Inflammatory macrophage treated with lipopolysaccharide for 1 hour (primary cell): ENCODE data around the gene N4BP2L2.

Source experiments
- DNase-seq, 2 donors: peaks; one replicate each; pipeline ENCODE4 v3.0.0-alpha.2; 2020 to 2022

Gene N4BP2L2

DNA sequence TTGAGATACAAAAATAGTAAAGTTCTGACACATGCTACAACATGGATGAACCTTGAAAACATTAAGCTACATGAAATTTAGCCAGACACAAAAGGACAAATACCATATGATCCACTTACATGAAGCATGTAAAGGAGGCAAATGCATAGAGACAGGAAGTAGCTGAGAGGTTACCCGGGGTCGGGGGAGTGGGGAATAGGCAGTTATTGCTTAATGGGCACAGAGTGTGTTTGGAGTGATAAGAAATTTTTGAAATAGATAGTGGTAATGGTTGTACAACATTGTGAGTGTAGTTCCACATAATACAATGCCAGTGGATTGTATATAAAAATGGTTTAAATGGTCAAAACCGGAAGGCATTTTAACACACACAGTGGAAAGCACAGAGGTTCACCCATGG is 115.0 kb downstream of the N4BP2L2 start:
- DNase-seq = no peak

GRCh38 chr13:32419862-32420261 is 118.7 kb downstream of the N4BP2L2 start:
- no peak for DNase-seq

DNA sequence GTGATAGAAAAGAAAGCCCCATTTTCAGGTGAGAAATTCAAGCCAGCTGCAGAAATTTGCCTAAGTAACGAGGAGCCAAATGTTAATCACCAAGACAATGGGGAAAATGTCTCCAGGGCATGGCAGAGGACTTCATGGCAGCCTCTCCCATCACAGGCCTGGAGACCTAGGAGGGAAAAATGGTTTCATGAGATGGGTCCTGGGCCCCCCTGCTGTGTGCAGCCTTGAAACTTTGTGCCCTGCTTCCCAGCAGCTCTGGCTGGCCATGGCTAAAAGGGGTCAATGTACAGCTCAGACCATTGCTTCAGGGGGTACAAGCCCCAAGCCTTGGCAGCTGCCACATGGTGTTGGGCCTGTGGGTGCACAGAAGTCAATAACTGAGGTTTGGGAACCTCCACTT is 120.6 kb downstream of the N4BP2L2 start:
- no peak for DNase-seq

DNA sequence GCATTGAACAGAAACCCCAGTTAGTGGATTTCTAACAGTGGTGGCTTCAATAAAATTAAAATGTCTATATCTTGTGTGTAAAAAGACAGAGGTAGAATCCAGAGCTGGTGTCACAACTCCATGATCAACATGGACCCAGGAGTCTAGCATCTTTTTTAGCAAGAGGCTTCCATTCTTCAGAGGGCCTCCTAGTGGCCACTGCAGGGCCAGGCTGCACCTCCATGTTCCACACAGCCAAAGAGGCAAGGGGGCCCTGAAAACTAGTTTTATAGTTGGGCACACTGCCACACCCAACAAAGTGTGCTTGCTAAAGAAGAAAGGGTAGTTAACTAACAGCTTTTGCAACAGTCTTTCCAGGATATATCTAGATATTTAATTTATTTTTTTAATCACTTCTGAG is 123.6 kb downstream of the N4BP2L2 start:
- no peak for DNase-seq

DNA sequence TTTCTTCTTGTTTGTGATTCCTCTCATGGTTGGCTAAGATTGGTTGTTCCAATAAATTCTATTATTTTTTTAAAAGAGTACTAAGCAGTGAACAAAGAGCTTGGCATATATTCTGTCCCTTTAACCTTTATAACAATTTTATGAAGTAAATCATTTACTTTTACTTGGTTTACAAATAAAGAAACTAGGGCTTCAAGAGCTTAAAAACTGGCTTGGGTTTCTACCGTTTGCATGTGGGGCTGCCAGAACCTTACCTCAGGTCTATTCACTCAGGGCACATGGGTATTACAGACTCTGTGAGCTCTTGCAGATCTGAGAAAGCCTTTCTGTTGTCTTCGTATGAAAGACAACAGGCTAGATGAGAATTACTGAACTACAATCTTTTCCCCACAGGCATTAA is 124.0 kb downstream of the N4BP2L2 start:
- no peak for DNase-seq

GRCh38 chr13:32413284-32413683 is 125.3 kb downstream of the N4BP2L2 start:
- DNase-seq = no peak

DNA sequence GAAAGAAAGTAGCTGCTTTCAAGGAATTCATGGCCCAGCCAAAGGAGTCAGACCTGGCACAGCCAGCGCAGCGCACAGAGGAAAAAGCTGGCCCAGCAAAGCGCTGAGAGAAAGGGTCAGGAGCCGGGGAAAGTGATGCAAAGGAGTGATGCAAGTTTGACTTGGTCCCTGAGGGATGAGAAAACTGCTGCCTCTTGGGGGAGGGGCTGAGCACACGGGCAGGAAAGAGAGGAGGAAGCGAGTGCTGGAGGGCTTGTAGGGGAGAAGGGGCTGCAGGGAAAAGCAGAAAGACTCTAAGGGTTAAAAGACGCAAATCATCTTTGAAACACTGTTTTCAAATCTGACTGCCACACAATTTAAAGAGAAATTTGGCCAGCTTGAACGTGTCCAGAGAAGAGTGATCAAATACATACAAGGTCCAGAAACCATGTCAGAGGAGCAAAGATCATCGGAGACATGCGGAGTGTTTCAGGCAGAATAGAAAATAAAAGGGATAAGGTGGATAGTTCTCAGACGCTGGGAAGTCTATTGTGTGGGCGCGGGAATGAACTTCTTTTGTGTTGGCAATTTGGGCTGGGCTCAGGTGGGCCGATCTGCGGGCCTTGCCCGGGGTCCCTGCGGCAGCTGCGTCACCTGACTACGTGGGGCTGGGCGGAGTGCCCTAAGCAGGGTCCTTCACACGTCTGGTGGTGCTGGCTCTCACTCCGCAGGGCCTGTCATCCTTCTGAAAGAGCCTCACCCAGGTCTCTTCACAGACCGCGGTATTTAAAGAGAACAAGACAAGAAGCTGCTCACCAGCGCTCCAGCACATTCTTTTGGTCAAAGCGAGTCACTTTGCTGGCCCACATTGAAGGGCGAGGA is 128.8 kb downstream of the N4BP2L2 start:
- no peak for DNase-seq

DNA sequence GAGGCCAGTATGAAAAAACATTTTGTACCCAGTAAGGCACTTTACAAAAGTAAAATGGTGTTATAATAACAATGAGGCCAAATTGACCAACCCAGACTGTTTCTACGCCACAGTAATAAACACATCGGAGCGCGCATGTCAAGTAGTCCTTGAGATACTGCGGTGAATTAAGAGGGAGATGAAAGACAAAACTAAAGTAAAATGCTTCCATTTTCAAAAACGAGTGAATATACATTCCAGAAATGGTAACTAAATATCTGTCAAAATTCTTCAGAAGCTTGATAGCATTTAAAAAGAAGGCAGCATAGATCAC is 129.6 kb downstream of the N4BP2L2 start:
- DNase-seq = no peak

GRCh38 chr13:32408296-32409000 is 130.1 kb downstream of the N4BP2L2 start:
- no peak for DNase-seq

- no peak for DNase-seq
These were observed 130.7 kb downstream of the N4BP2L2 start for GRCh38 chr13:32407854-32408253.

GRCh38 chr13:32403108-32403507 is 135.5 kb downstream of the N4BP2L2 start:
- DNase-seq = no peak

DNA sequence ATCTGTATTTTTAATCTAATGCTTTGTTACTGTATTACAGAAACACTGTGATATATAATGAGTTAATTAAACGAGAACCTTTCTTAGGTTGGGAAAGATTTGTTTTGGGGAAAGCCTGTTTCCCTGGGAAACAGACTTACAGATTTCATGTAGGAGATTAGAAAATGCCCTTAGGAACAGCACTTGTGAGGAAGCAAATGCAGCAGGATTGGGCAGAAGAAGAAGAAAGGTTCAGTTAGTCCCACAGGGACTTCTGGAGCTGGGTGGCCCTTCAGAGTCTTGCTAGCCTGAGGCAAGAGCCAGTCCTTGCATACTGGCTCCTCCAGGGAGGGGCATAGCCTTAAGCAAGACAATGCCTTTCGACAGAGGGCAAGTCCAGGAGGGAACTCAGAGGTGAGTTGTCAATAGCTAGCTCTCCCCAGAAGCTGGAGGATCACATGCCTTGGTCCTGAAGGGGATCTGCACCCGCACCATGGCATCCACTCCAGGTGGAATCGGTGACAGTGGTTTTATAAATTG is 147.4 kb downstream of the N4BP2L2 start:
- DNase-seq = no peak

DNA sequence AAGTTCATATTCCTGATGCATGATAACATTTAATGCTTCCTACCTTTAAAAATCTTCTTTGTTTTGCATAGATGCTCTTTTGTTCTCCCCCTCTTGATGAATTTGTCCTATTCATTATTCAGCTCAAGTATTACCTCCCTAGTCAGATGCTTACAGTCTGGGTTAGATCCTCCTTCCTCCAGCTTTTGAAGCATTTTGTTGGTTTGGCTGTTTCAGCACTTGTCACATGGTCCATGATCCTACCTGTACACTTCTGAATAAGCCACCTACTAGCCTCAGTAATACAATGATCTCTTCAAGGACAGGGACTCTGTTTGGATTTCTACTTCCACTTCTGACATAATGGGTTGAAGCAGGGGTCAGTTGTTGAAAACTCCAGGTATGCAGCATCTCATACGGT is 148.1 kb downstream of the N4BP2L2 start:
- DNase-seq = no peak

DNA sequence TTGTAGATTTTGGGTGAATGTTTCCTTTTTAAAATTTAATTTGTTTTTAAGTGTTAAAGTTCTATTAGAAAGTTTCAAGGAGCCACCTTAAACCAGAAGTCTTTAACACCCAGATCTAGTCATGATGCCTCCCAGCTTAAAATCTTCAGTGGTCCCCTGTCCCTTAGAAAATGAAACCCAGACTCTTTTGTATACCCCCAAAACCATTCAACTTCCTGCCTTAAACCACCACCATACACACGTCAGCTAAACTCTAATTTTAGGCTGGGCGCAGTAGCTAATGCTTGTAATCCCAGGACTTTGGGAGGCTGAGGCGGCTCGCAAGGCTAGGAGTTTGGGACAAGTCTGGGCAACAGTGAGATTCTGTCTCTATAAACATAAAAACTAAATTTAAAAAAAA is 148.5 kb downstream of the N4BP2L2 start:
- DNase-seq = no peak

GRCh38 chr13:32385410-32385809 is 153.2 kb downstream of the N4BP2L2 start:
- no peak for DNase-seq

GRCh38 chr13:32384702-32385101 is 153.9 kb downstream of the N4BP2L2 start:
- no peak for DNase-seq

DNA sequence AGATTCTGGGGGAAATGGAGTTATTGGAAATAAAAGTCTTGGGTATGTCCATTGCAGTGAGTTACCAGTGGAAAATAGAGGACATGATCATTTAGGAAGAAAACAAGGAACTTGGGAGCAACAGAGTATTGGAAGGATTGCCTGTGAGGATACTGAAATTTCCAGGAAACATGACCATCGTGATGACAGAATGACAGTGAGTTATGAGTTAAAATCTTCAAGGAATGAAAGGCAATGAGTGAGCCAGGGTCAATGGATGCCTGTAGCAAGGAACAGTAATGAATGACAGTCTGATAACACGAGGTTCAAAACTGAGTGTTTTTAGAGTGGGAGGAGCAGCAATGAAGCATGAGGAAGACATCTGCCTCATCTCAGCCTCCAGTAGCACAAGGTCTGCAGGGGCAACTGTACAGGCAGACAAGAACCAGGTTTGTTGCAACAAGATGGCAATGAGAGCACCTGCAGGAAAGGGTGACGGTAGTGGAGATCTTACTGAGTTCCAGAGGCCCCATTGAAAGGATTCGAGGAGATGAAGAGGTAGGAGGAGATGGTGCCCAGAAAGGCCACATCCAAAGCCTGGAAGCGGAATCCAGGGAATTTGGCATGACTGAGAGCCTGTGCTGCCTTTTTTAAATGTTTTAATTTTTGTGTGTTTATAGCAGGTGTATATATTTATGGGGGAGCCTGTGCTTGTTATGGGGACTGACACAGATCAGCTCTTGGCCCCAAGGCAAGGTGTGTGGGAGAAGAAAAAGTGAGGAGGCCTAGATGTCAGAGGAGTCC is 154.6 kb downstream of the N4BP2L2 start:
- DNase-seq = no peak
